HCT116 (cell line): Measurements from ENCODE around the gene NFATC1. TPM values are rescaled to one million over a fixed set of nuclear protein-coding genes. Genes with fewer than 3 reads are reported as not detected.

Experiments
- ATAC-seq: fragments of 200-7000 bp; cut with Tn5 transposase; 2 replicates; pipeline ENCODE4 v1.9.1; 2020; ENCODE audit warnings: mild to moderate bottlenecking, moderate library complexity
- BruUV-seq: library from RNA; stranded (reverse); fragments of 400-500 nt; replicated peaks from 2 replicates; lab custom pipeline; 2021; lab: Mats Ljungman, UMichigan
- CTCF ChIA-PET: fragments of 300-600 bp; sonication (Branson Sonifier 250); formaldehyde crosslinking; loops from one replicate; lab custom pipeline; 2021; ENCODE audit warnings: antibody characterized with exemption; lab: Charles Lee
- POLR2A ChIA-PET: fragments of 300-600, 350-600 bp; sonication (Branson Sonifier 250); formaldehyde crosslinking; loops from one replicate; lab custom pipeline; 2021; ENCODE audit warnings: antibody characterized with exemption; lab: Charles Lee
- RAD21 ChIA-PET, 2 experiments: fragments of 300-600 bp; sonication (Branson Sonifier 250); formaldehyde crosslinking; loops; one replicate each; lab custom pipeline; 2023; ENCODE audit warnings: low total read pairs in 2 of 2; ENCODE audit not compliant: uncharacterized antibody in 2 of 2, unreplicated experiment in 2 of 2, low non-redundant PET in 1 of 2; lab: Charles Lee
- DNase-seq: peaks from one replicate; pipeline ENCODE4 v3.0.0-alpha.2; 2010; ENCODE audit warnings: low read depth, low spot score
- H2AFZ ChIP-seq: fragments of 200-600 bp; shearing (Covaris generic), sonication (generic); 2 replicates; pipeline ENCODE4 v1.6.1; 2017; ENCODE audit warnings: low read depth, mixed run types, mixed read lengths, antibody characterized with exemption, low read length; ENCODE audit not compliant: poor library complexity, severe bottlenecking
- H3K27ac ChIP-seq: 2 replicates; pipeline ENCODE4 v1.5.1; 2012; ENCODE audit warnings: low read depth, low read length
- H3K27me3 ChIP-seq: fragments of 200-600 bp; sonication (generic); 2 replicates; pipeline ENCODE4 v1.6.1; 2016; ENCODE audit warnings: mixed run types, low read length, mixed read lengths; ENCODE audit not compliant: insufficient read depth
- H3K36me3 ChIP-seq, 2 experiments: fragments of 200-500 bp in 1 of 2; fragments of 200-600 bp in 1 of 2; sonication (Bioruptor generic) in 1 of 2; sonication (generic) in 1 of 2; 2 replicates each; pipeline versions ENCODE4 v1.5.1 to v1.6.1; 2014 to 2016; ENCODE audit warnings: low read length in 2 of 2, inconsistent platforms in 1 of 2, mixed read lengths in 1 of 2, mixed run types in 1 of 2; ENCODE audit not compliant: insufficient read depth in 2 of 2, control insufficient read depth in 1 of 2
- H3K4me1 ChIP-seq, 2 experiments: fragments of 200-600 bp in 1 of 2; sonication (generic) in 1 of 2; 2 replicates each; pipeline versions ENCODE4 v1.5.1 to v1.6.1; 2012 to 2017; ENCODE audit warnings: low read length in 2 of 2, inconsistent platforms in 1 of 2, mild to moderate bottlenecking in 1 of 2, mixed read lengths in 1 of 2, mixed run types in 1 of 2, moderate library complexity in 1 of 2; ENCODE audit not compliant: insufficient read depth in 2 of 2, control insufficient read depth in 1 of 2
- H3K4me2 ChIP-seq: fragments of 200-600 bp; sonication (generic); 2 replicates; pipeline ENCODE4 v1.6.1; 2017; ENCODE audit warnings: mixed run types, low read length, mixed read lengths
- H3K4me3 ChIP-seq, 2 experiments: fragments of 200-600 bp in 1 of 2; sonication (generic) in 1 of 2; replicated peaks in 1 of 2; 2 replicates each; pipeline ENCODE4 v1.5.1; 2011 to 2016; ENCODE audit warnings: low read length in 2 of 2, control low read depth in 1 of 2, low read depth in 1 of 2, mild to moderate bottlenecking in 1 of 2, mixed read lengths in 1 of 2, mixed run types in 1 of 2
- H3K79me2 ChIP-seq: fragments of 200-600 bp; sonication (generic); 2 replicates; pipeline ENCODE4 v1.6.1; 2017; ENCODE audit warnings: mild to moderate bottlenecking, mixed run types, low read length, moderate library complexity, mixed read lengths; ENCODE audit not compliant: insufficient read depth
- H3K9ac ChIP-seq: fragments of 200-600 bp; sonication (generic); 2 replicates; pipeline ENCODE4 v1.6.1; 2016; ENCODE audit warnings: low read length, mixed read lengths
- H3K9me2 ChIP-seq: fragments of 200-600 bp; sonication (generic), shearing (Covaris generic); 2 replicates; pipeline ENCODE4 v1.6.1; 2017; ENCODE audit warnings: mixed run types, mild to moderate bottlenecking, moderate library complexity; ENCODE audit not compliant: insufficient read depth
- H3K9me3 ChIP-seq, 2 experiments: fragments of 200-500 bp in 1 of 2; fragments of 200-600 bp in 1 of 2; sonication (Bioruptor generic) in 1 of 2; sonication (generic) in 1 of 2; 2 replicates each; pipeline ENCODE4 v1.6.1; 2014 to 2017; ENCODE audit warnings: low read length in 2 of 2, mixed read lengths in 2 of 2, inconsistent platforms in 1 of 2, low read depth in 1 of 2, mild to moderate bottlenecking in 1 of 2, mixed run types in 1 of 2, moderate library complexity in 1 of 2; ENCODE audit not compliant: control insufficient read depth in 1 of 2, insufficient read depth in 1 of 2
- H4K20me1 ChIP-seq: fragments of 200-600 bp; sonication (generic), shearing (Covaris generic); 2 replicates; pipeline ENCODE4 v1.6.1; 2017; ENCODE audit warnings: mixed run types, mild to moderate bottlenecking, moderate library complexity; ENCODE audit not compliant: insufficient read depth
- ATF3 ChIP-seq: IDR thresholded peaks from 2 replicates; pipeline ENCODE4 v1.6.1; 2012
- EZH2phosphoT487 ChIP-seq: fragments of 200-600 bp; IDR thresholded peaks from 2 replicates; pipeline ENCODE4 v1.6.1; 2018; ENCODE audit warnings: antibody characterized with exemption, borderline replicate concordance
- JUND ChIP-seq: IDR thresholded peaks from 2 replicates; pipeline ENCODE4 v1.6.1; 2012
- REST ChIP-seq: IDR thresholded peaks from 2 replicates; pipeline ENCODE4 v1.6.1; 2012; ENCODE audit warnings: low read depth
- SIN3A ChIP-seq: IDR thresholded peaks from 2 replicates; pipeline ENCODE4 v1.6.1; 2012; ENCODE audit warnings: low read depth
- ZBTB33 ChIP-seq: IDR thresholded peaks from 2 replicates; pipeline ENCODE4 v1.6.1; 2011; ENCODE audit warnings: mild to moderate bottlenecking, low read length, moderate library complexity; ENCODE audit not compliant: insufficient replicate concordance; ENCODE audit errors: extremely low read depth
- intact Hi-C: fragments of 100-400 bp; cut with micrococcal nuclease; formaldehyde crosslinking; loops from 2 replicates; pipeline ENCODE4 v1.10.0; 2022
- total RNA-seq: library from RNA; stranded (reverse); gene quantifications from one replicate; pipeline ENCODE4 v1.2.1, GENCODE V29; 2021; ENCODE audit not compliant: unreplicated experiment

Gene NFATC1
- total RNA-seq, 1 experiment from 2014 or later: 20.8 TPM

GRCh38 chr18:79488311-79489050 lies 92.8 kb downstream of the NFATC1 start:
- Histone ChIP-seq H3K4me3 (no peak overlapping the region), H3K27me3 (no peaks in the 10 kb centered on the region), H3K36me3 (no peaks in the 10 kb centered on the region), H4K20me1 (no peaks in the 10 kb centered on the region), H2AFZ (no peak overlapping the region), H3K9me3 (no peaks in the 10 kb centered on the region), H3K4me2 (no peak overlapping the region), H3K9me2 (no peaks in the 10 kb centered on the region), H3K4me1 (no peaks in the 10 kb centered on the region), H3K79me2 (no peaks in the 10 kb centered on the region), H3K27ac (no peak overlapping the region), H3K9ac (no peak overlapping the region)
- no peak for ATAC-seq
- TF ChIP-seq ZBTB33: no peak
- no peak for TF ChIP-seq SIN3A
- TF ChIP-seq JUND: no peak
- no peak for TF ChIP-seq ATF3
- no peak for TF ChIP-seq EZH2phosphoT487
- TF ChIP-seq REST: no peak
- ChIA-PET POLR2A (no interaction called here), CTCF (no interaction called here), RAD21 (no interaction called here)
- intact Hi-C loops: no loop called here
- no TSS peak for BruUV-seq
- no peak for DNase-seq
